Small intestine (tissue), 7 donors: Measurements from ENCODE around the gene SERBP1. TPM values are rescaled to one million over a fixed set of nuclear protein-coding genes. Genes with fewer than 3 reads are reported as not detected.
"Not testable (repeated sequence)": the region's sequence is repeated elsewhere in the genome, so short reads cannot be mapped to it uniquely, and the experiment has no call there.

Experiments used
- DNase-seq, 2 donors: peaks; one replicate each; pipeline versions ENCODE4 v3.0.0 to v3.0.0-alpha.2; 2013
- FAIRE-seq: peaks from 2 replicates; lab custom pipeline; 2012; peaks lifted over from hg19 to GRCh38; lab: Jason Lieb, UNC
- H3K27ac ChIP-seq, 3 donors: one replicate each; pipeline ENCODE4 v1.5.1; 2013; ENCODE audit warnings: low read length in 2 of 3, mild to moderate bottlenecking in 2 of 3, control low read depth in 1 of 3, inconsistent platforms in 1 of 3, low read depth in 1 of 3, moderate library complexity in 1 of 3
- H3K27me3 ChIP-seq, 3 donors: one replicate each; pipeline ENCODE4 v1.6.1; 2013; ENCODE audit warnings: low read length in 3 of 3, inconsistent platforms in 1 of 3; ENCODE audit not compliant: control insufficient read depth in 3 of 3, insufficient read depth in 3 of 3
- H3K36me3 ChIP-seq, 3 donors: one replicate each; pipeline ENCODE4 v1.6.1; 2013; ENCODE audit warnings: low read length in 3 of 3, inconsistent platforms in 1 of 3, low read depth in 1 of 3, mild to moderate bottlenecking in 1 of 3, moderate library complexity in 1 of 3; ENCODE audit not compliant: control insufficient read depth in 3 of 3, insufficient read depth in 2 of 3
- H3K4me1 ChIP-seq, 3 donors: one replicate each; pipeline ENCODE4 v1.6.1; 2013; ENCODE audit warnings: low read length in 2 of 3, inconsistent platforms in 1 of 3, low read depth in 1 of 3, mild to moderate bottlenecking in 1 of 3, moderate library complexity in 1 of 3; ENCODE audit not compliant: control insufficient read depth in 3 of 3, insufficient read depth in 2 of 3
- H3K4me3 ChIP-seq, 3 donors: one replicate each; pipeline ENCODE4 v1.5.1; 2013; ENCODE audit warnings: low read length in 3 of 3, control low read depth in 1 of 3, inconsistent platforms in 1 of 3, low read depth in 1 of 3, mild to moderate bottlenecking in 1 of 3, moderate library complexity in 1 of 3
- H3K9me3 ChIP-seq, 2 donors: one replicate each; pipeline ENCODE4 v1.6.1; 2013; ENCODE audit warnings: low read depth in 1 of 2, low read length in 1 of 2; ENCODE audit not compliant: control insufficient read depth in 2 of 2, insufficient read depth in 1 of 2
- WGBS, 3 donors: extraction: QIAGEN DNeasy Blood & Tissue Kit; methylation state at CpG; one replicate each; pipeline ENCODE4 v1.1.7; 2013; 5-methylcytosine and 5-hydroxymethylcytosine counted together
- polyA plus RNA-seq, 4 donors: library from polyadenylated mRNA; stranded (reverse) in 3 of 4; unstranded in 1 of 4; fragments of 200-250 nt in 3 of 4; fragments of 120-200 nt in 1 of 4; gene quantifications; one replicate each; pipeline versions ENCODE4 v1.2.1 to v1.2.3, GENCODE V29; 2013
- donor health status: healthy with polysubstance abuse.
- donor health status: control.
- donor health status: control.
- donor health status: Bipolar disorder and iron deficiency.
- donor health status: healthy.

Gene SERBP1
- polyA plus RNA-seq, 4 donors: 90.8 to 311 (median 153) TPM

- H3K4me3 ChIP-seq, FAIRE-seq, H3K9me3 ChIP-seq, H3K27me3 ChIP-seq, H3K27ac ChIP-seq, DNase-seq, H3K4me1 ChIP-seq: not testable (repeated sequence)
- H3K36me3 ChIP-seq: peaks cover 14 to 25% (median 15%) of the 10 kb centered on the region in 3 donors
- 72 to 82% (median 77%) methylated on average over 2 of the region's 2 CpGs for WGBS, 3 donors
Observed at GRCh38 chr1:67413101-67413500, 17.1 kb downstream of the SERBP1 start.

- FAIRE-seq: no peak
Observed at GRCh38 chr1:67408148-67408547, 22.1 kb downstream of the SERBP1 start.

GRCh38 chr1:67407498-67407897 is 22.7 kb downstream of the SERBP1 start:
- no peaks in the 10 kb centered on the region for H3K27me3 ChIP-seq
- H3K4me3 ChIP-seq: no peak overlapping the region
- H3K4me1 ChIP-seq: no peaks in the 10 kb centered on the region
- DNase-seq (no peak), FAIRE-seq (no peak)
- H3K9me3 ChIP-seq: no peaks in the 10 kb centered on the region
- H3K36me3 ChIP-seq: peaks cover 0 to 9% (median 3%) of the 10 kb centered on the region in 3 donors
- no peak overlapping the region for H3K27ac ChIP-seq
- WGBS, 3 donors: 71 to 86% (median 82%) methylated on average over 5 of the region's 5 CpGs

More at GRCh38 chr1:67408148-67408547, 22.1 kb downstream of the SERBP1 start:
- Histone ChIP-seq H3K4me3 (no peak overlapping the region), H3K9me3 (no peaks in the 10 kb centered on the region), H3K27ac (no peak overlapping the region), H3K4me1 (no peaks in the 10 kb centered on the region), H3K36me3 (peaks cover 0 to 9% (median 5%) of the 10 kb centered on the region in 3 donors), H3K27me3 (no peaks in the 10 kb centered on the region)
- WGBS, 3 donors: 89 to 97% (median 94%) methylated on average over 1 of the region's 1 CpG
- DNase-seq: no peak

GRCh38 chr1:67405473-67406245 is 24.5 kb downstream of the SERBP1 start:
- Histone ChIP-seq H3K27ac (no peak overlapping the region), H3K4me1 (no peaks in the 10 kb centered on the region), H3K27me3 (no peaks in the 10 kb centered on the region), H3K9me3 (no peaks in the 10 kb centered on the region), H3K36me3 (peaks cover 0 to 9% (median 3%) of the 10 kb centered on the region in 3 donors), H3K4me3 (no peak overlapping the region)
- 68 to 87% (median 86%) methylated on average over 3 of the region's 3 CpGs for WGBS, 3 donors
- FAIRE-seq (no peak), DNase-seq (no peak)

GRCh38 chr1:67404212-67404620 is 26.0 kb downstream of the SERBP1 start:
- Histone ChIP-seq H3K4me3 (no peak overlapping the region), H3K36me3 (peaks cover 0 to 9% (median 1%) of the 10 kb centered on the region in 3 donors), H3K9me3 (no peaks in the 10 kb centered on the region), H3K27ac (no peak overlapping the region), H3K4me1 (no peaks in the 10 kb centered on the region), H3K27me3 (no peaks in the 10 kb centered on the region)
- FAIRE-seq (no peak), DNase-seq (no peak)
- WGBS, 3 donors: 61 to 72% (median 67%) methylated on average over 5 of the region's 5 CpGs

GRCh38 chr1:67401443-67401842 is 28.8 kb downstream of the SERBP1 start:
- no peak overlapping the region for H3K4me3 ChIP-seq
- DNase-seq: no peak
- H3K4me1 ChIP-seq: no peaks in the 10 kb centered on the region
- no peaks in the 10 kb centered on the region for H3K27me3 ChIP-seq
- H3K9me3 ChIP-seq: no peaks in the 10 kb centered on the region
- no peak overlapping the region for H3K27ac ChIP-seq
- 86 to 87% (median 86%) methylated on average over 6 of the region's 6 CpGs for WGBS, 3 donors
- peaks cover 0 to 1% (median 0%) of the 10 kb centered on the region in 3 donors for H3K36me3 ChIP-seq
- no peak for FAIRE-seq

GRCh38 chr1:67400029-67400786 is 30.0 kb downstream of the SERBP1 start:
- not testable (repeated sequence) for H3K36me3 ChIP-seq, H3K9me3 ChIP-seq, DNase-seq, H3K4me1 ChIP-seq, H3K27me3 ChIP-seq, FAIRE-seq, H3K27ac ChIP-seq, H3K4me3 ChIP-seq
- 84 to 87% (median 86%) methylated on average over 12 of the region's 12 CpGs for WGBS, 3 donors

- DNase-seq (no peak), FAIRE-seq (no peak)
- Histone ChIP-seq H3K27ac (no peak overlapping the region), H3K4me3 (no peak overlapping the region), H3K4me1 (no peaks in the 10 kb centered on the region), H3K9me3 (no peaks in the 10 kb centered on the region), H3K36me3 (no peaks in the 10 kb centered on the region), H3K27me3 (no peaks in the 10 kb centered on the region)
- 77 to 81% (median 81%) methylated on average over 7 of the region's 7 CpGs for WGBS, 3 donors
Observed at GRCh38 chr1:67399199-67399993, 30.8 kb downstream of the SERBP1 start.
